Endodermal cell (in vitro differentiated cells): ENCODE measurements around the gene BAIAP3. TPM values are rescaled to one million over a fixed set of nuclear protein-coding genes. Genes with fewer than 3 reads are reported as not detected.
"Not testable (repeated sequence)": the region's sequence is repeated elsewhere in the genome, so short reads cannot be mapped to it uniquely, and the experiment has no call there.

ENCODE experiments used
- DNase-seq: peaks from one replicate; pipeline ENCODE4 v3.0.0-alpha.2; 2017
- H3K27ac ChIP-seq: 2 replicates; pipeline ENCODE4 v1.5.1; 2013; ENCODE audit warnings: mild to moderate bottlenecking, low read depth, low read length, moderate library complexity
- H3K27me3 ChIP-seq: 2 replicates; pipeline ENCODE4 v1.6.1; 2013; ENCODE audit warnings: mild to moderate bottlenecking, low read length, moderate library complexity; ENCODE audit not compliant: insufficient read depth, control insufficient read depth, poor library complexity, severe bottlenecking
- H3K36me3 ChIP-seq: 2 replicates; pipeline ENCODE4 v1.7.0; 2013; ENCODE audit warnings: mild to moderate bottlenecking, low read length, moderate library complexity; ENCODE audit not compliant: control insufficient read depth, insufficient read depth
- H3K4me1 ChIP-seq: one replicate; pipeline ENCODE4 v1.7.0; 2013; ENCODE audit warnings: low read length; ENCODE audit not compliant: control insufficient read depth, insufficient read depth
- H3K4me3 ChIP-seq: 2 replicates; pipeline ENCODE4 v1.5.1; 2013; ENCODE audit warnings: mild to moderate bottlenecking, low read length, moderate library complexity
- H3K9ac ChIP-seq: 2 replicates; pipeline ENCODE4 v1.6.1; 2013; ENCODE audit warnings: mild to moderate bottlenecking, low read length, moderate library complexity; ENCODE audit not compliant: poor library complexity, severe bottlenecking; ENCODE audit errors: extremely low read depth
- H3K9me3 ChIP-seq: 2 replicates; pipeline ENCODE4 v1.6.1; 2013; ENCODE audit warnings: mild to moderate bottlenecking, low read length, moderate library complexity; ENCODE audit not compliant: control insufficient read depth
- H3K27ac Mint-ChIP-seq: 2 replicates; pipeline ENCODE4 v1.8.0; 2020; ENCODE audit warnings: mixed read lengths
- H3K27me3 Mint-ChIP-seq: 2 replicates; pipeline ENCODE4 v1.8.0; 2021; ENCODE audit warnings: mild to moderate bottlenecking, mixed read lengths; ENCODE audit not compliant: insufficient read depth
- H3K36me3 Mint-ChIP-seq: 2 replicates; pipeline ENCODE4 v1.8.0; 2020; ENCODE audit warnings: low read depth, mixed read lengths
- H3K4me1 Mint-ChIP-seq: 2 replicates; pipeline ENCODE4 v1.8.0; 2020; ENCODE audit warnings: mixed read lengths
- H3K4me3 Mint-ChIP-seq: 2 replicates; pipeline ENCODE4 v1.8.0; 2020; ENCODE audit warnings: mild to moderate bottlenecking, moderate library complexity, mixed read lengths
- H3K9me3 Mint-ChIP-seq: 2 replicates; pipeline ENCODE4 v1.8.0; 2020; ENCODE audit warnings: mild to moderate bottlenecking, mixed read lengths
- WGBS, 2 experiments: methylation state at CpG; one replicate each; pipeline versions ENCODE4 v1.1.5 to v1.1.7; 2013; ENCODE audit warnings: missing lambda C conversion rate in 2 of 2, mixed read lengths in 1 of 2; ENCODE audit not compliant: insufficient coverage in 1 of 2, insufficient read length in 1 of 2; 5-methylcytosine and 5-hydroxymethylcytosine counted together
- total RNA-seq, 2 donors: library from RNA; stranded (reverse); fragmentation: NEBNext Ultra II Directional in 1 of 2; extraction: Animal tissue kit (Norgen Biotek cat#: 25700) in 1 of 2; gene quantifications; 2 replicates in 1 of 2; 3 replicates in 1 of 2; pipeline ENCODE4 v1.2.1, GENCODE V29; 2021
- TF ChIP-seq, protein P1 (sequence below): fragments of 200-600 bp; sonication (generic); conservative IDR thresholded peaks from 2 replicates; pipeline ENCODE4 v1.5.0; 2021; ENCODE audit warnings: antibody characterized with exemption, mild to moderate bottlenecking

Gene BAIAP3
- total RNA-seq, 2 donors from 2014 or later = 25.0 to 43.5 TPM

DNA sequence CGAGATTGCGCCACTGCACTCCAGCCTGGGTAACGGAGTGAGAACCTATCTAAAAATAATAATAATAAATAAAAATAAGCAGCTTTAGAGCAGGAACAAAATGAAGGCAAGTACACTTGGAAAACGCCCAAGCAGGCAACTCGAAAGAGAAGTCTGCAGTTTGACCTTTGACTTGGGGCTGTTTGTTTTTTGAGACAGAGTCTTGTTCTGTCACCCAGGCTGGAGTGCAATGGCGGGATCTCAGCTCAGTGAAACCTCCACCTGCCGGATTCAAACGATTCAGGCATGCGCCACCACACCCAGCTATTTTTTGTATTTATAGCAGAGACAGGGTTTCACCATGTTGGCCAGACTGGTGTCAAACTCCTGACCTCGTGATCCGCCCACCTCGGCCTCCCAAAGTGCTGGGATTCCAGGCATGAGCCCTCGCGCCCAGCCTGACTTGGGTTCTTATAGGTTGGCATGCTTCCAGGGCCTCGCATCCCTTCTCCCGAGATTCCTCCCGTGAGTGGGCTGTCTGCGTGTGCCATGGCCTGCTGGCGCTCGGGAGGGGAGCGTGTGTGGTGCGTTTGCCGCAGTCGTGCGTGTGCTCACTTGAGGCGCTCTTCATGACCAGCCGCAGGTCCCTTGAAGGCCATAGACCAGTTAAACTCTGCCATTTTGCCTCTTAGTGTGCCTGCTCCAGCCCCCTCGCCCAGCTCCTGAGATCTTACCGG lies 42.4 kb upstream of the BAIAP3 start:
- no peaks in the 10 kb centered on the region for H3K36me3 Mint-ChIP-seq
- Histone ChIP-seq H3K4me1 (no peaks in the 10 kb centered on the region), H3K9ac (no peak overlapping the region), H3K36me3 (no peaks in the 10 kb centered on the region), H3K4me3 (no peak overlapping the region), H3K9me3 (no peaks in the 10 kb centered on the region), H3K27me3 (peaks cover 25% of the 10 kb centered on the region), H3K27ac (no peak overlapping the region)
- no peaks in the 10 kb centered on the region for H3K9me3 Mint-ChIP-seq
- peaks cover 14% of the 10 kb centered on the region for H3K4me1 Mint-ChIP-seq
- peaks cover 30% of the 10 kb centered on the region for H3K27me3 Mint-ChIP-seq
- 88 to 89% methylated on average over 25 to 26 of the region's 29 CpGs for WGBS, 2 experiments
- TF ChIP-seq, protein P1, sequence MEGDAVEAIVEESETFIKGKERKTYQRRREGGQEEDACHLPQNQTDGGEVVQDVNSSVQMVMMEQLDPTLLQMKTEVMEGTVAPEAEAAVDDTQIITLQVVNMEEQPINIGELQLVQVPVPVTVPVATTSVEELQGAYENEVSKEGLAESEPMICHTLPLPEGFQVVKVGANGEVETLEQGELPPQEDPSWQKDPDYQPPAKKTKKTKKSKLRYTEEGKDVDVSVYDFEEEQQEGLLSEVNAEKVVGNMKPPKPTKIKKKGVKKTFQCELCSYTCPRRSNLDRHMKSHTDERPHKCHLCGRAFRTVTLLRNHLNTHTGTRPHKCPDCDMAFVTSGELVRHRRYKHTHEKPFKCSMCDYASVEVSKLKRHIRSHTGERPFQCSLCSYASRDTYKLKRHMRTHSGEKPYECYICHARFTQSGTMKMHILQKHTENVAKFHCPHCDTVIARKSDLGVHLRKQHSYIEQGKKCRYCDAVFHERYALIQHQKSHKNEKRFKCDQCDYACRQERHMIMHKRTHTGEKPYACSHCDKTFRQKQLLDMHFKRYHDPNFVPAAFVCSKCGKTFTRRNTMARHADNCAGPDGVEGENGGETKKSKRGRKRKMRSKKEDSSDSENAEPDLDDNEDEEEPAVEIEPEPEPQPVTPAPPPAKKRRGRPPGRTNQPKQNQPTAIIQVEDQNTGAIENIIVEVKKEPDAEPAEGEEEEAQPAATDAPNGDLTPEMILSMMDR = no peak
- no peak for DNase-seq
- no peak overlapping the region for H3K4me3 Mint-ChIP-seq
- H3K27ac Mint-ChIP-seq = no peak overlapping the region

- H3K4me1 ChIP-seq = no peaks in the 10 kb centered on the region
- H3K36me3 ChIP-seq = no peaks in the 10 kb centered on the region
- peaks cover 25% of the 10 kb centered on the region for H3K27me3 ChIP-seq
- no peak overlapping the region for H3K9ac ChIP-seq
- H3K4me3 Mint-ChIP-seq = no peak overlapping the region
- WGBS, 2 experiments = 80 to 83% methylated on average over 16 to 17 of the region's 17 CpGs
- H3K27me3 Mint-ChIP-seq = peaks cover 30% of the 10 kb centered on the region
- H3K9me3 ChIP-seq = no peaks in the 10 kb centered on the region
- DNase-seq = no peak
- H3K27ac Mint-ChIP-seq = no peak overlapping the region
- H3K9me3 Mint-ChIP-seq = no peaks in the 10 kb centered on the region
- no peaks in the 10 kb centered on the region for H3K36me3 Mint-ChIP-seq
- H3K4me1 Mint-ChIP-seq = peaks cover 14% of the 10 kb centered on the region
- TF ChIP-seq, protein P1 = no peak
- no peak overlapping the region for H3K4me3 ChIP-seq
- no peak overlapping the region for H3K27ac ChIP-seq
Observed at GRCh38 chr16:1291576-1291974, 41.9 kb upstream of the BAIAP3 start.

- not testable (repeated sequence) for DNase-seq, H3K9me3 Mint-ChIP-seq, H3K27ac ChIP-seq, H3K4me3 Mint-ChIP-seq, H3K36me3 ChIP-seq, H3K4me1 ChIP-seq, H3K4me3 ChIP-seq, H3K9me3 ChIP-seq, H3K36me3 Mint-ChIP-seq, H3K9ac ChIP-seq, H3K27ac Mint-ChIP-seq
- Mint-ChIP-seq H3K27me3 (peaks cover 30% of the 10 kb centered on the region), H3K4me1 (peaks cover 19% of the 10 kb centered on the region)
- peaks cover 25% of the 10 kb centered on the region for H3K27me3 ChIP-seq
- WGBS, 2 experiments = 95 to 97% methylated on average over 3 to 4 of the region's 6 CpGs
Observed at GRCh38 chr16:1292208-1292607, 41.2 kb upstream of the BAIAP3 start.

GRCh38 chr16:1292808-1293207 lies 40.6 kb upstream of the BAIAP3 start:
- not testable (repeated sequence) for H3K9ac ChIP-seq, H3K4me3 Mint-ChIP-seq, H3K36me3 ChIP-seq, H3K4me1 ChIP-seq, H3K27ac ChIP-seq, H3K9me3 Mint-ChIP-seq, H3K9me3 ChIP-seq, H3K36me3 Mint-ChIP-seq, H3K27ac Mint-ChIP-seq, DNase-seq, H3K4me3 ChIP-seq
- peaks cover 25% of the 10 kb centered on the region for H3K27me3 ChIP-seq
- WGBS, 2 experiments = 89 to 92% methylated on average over 5 to 8 of the region's 8 CpGs
- Mint-ChIP-seq H3K4me1 (peaks cover 22% of the 10 kb centered on the region), H3K27me3 (peaks cover 29% of the 10 kb centered on the region)
